Measurements from ENCODE around the gene ZFAND2B. TPM values are rescaled to one million over a fixed set of nuclear protein-coding genes. Genes with fewer than 3 reads are reported as not detected.

The ZFAND2B gene, protein sequence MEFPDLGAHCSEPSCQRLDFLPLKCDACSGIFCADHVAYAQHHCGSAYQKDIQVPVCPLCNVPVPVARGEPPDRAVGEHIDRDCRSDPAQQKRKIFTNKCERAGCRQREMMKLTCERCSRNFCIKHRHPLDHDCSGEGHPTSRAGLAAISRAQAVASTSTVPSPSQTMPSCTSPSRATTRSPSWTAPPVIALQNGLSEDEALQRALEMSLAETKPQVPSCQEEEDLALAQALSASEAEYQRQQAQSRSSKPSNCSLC
- 18.8 and 20.2 TPM in 2 replicates for total RNA-seq

DNA sequence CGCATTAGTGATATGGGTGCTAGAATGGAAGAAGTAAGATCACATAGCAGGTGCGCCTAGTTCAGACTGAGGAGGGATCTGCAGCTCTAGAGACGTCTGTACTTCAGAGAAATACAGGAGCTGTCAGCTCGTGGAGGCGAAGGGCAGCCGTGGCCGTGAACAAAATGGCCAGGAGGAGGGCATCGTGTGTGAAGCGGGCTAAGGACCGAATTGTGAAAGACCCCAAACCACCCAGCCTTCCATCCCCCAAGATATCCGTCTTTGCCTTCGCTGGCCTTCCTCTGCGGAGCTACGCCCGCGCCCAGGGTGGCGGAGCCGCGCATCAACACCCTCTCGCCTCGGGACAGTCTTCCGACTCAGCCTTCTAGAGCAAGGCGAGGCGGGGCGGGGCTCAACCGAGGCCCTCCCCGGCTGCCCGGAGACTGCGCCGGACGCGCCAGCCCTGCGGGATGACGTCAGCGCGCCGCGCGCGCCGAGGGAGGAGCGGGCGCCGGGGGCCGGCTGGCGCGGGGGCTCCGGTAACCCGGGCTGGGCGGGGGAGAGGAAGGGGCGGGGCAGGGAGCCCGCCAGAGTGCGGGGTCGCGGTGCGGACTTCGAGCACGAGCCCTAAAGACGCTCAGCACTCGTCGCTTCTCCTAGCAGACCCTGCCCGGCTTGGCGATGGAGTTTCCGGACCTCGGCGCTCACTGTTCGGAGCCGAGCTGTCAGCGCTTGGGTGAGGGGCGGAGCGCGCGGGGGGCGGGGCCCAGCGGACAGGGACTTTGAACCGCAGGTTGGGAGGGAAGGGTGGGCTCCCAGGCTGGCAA is at the start of gene ZFAND2B:
TSS of gene ZFAND2B (plus strand) at position 455 of the 806 bp plus-strand sequence. CDS start at position 661, 206 bp downstream.
- DNase-seq (ENCODE audit: low read depth, low spot score): peak; percentile 69

DNA sequence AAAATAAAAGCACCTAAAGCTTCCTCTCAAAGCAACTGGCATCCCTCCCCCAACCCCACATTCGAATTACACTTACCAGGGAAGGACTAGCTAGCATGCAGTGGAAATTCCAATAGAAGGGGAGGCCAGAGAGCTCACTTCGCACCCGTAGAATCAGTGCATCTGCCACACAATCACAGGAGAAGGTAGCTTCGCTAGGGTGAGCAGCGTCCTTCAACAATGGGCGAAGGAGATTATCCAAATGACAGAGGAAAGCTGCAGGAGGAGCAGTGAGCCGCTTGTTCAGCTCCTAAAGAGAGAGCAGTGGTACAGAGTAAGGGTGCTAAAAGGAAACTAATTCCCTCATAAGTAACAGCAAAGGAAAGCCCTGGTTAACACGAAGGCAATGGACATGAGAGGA is 49.2 kb upstream of the ZFAND2B start:
- DNase-seq (ENCODE audit: low read depth, low spot score): no peak

DNA sequence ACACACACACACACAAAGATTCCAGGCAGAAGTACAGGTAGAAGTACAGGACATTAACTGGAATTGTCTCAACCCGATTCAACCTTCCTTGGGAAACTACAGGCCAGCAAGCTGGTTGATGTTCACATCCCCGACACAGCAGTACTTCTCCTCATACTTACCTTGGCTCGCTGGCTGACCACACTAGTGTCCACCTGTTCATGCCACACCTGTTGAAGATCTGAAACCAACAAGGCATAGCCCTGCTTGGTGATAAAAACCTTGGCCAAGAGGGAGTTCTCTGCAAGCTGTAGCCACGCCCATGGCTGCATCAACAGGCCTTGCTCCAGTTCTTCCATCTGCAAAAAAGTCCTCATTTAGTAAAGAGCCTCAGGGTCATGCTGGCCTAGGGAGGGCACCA is 48.6 kb upstream of the ZFAND2B start:
- no peak for DNase-seq (ENCODE audit: low read depth, low spot score)

DNA sequence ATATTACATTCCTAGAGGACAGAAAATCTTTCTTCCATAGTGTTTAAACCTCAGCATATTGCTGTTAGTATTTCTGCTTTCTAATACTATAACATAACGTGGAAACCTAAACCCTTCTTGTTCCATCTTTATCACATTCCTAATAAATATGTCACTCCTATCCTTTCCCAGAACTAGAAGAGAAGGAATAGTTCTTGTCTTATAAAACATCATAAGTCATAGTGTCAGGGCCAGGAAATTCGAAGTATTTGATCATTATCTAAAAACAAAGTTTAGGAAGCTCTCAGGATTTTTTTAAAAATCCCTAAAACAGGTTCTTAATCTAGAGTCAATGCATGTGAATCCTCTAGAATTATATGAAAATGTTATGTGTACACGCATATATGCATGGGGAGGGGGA is 48.0 kb upstream of the ZFAND2B start:
- no peak for DNase-seq (ENCODE audit: low read depth, low spot score)

DNA sequence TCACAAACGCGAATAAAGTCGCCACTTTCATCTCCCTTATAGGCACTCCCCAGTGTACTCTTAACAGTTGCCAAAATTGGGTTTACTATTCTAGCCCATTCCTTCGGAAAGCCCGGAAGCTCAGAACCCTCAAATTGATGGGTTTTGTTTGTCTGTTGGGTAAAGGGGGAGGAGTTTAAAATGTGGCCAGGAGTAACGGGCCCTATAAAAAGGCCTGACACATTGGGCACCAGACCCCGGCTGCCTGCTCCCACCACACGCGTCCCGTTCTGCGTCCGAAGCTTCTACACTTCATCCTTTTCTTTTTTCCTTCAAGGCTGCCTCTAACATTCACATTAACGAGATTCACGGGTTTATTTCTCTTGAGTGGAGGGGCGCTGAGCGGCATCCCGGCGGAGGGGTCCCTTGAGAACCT is 46.8 kb upstream of the ZFAND2B start:
- no peak for DNase-seq (ENCODE audit: low read depth, low spot score)

DNA sequence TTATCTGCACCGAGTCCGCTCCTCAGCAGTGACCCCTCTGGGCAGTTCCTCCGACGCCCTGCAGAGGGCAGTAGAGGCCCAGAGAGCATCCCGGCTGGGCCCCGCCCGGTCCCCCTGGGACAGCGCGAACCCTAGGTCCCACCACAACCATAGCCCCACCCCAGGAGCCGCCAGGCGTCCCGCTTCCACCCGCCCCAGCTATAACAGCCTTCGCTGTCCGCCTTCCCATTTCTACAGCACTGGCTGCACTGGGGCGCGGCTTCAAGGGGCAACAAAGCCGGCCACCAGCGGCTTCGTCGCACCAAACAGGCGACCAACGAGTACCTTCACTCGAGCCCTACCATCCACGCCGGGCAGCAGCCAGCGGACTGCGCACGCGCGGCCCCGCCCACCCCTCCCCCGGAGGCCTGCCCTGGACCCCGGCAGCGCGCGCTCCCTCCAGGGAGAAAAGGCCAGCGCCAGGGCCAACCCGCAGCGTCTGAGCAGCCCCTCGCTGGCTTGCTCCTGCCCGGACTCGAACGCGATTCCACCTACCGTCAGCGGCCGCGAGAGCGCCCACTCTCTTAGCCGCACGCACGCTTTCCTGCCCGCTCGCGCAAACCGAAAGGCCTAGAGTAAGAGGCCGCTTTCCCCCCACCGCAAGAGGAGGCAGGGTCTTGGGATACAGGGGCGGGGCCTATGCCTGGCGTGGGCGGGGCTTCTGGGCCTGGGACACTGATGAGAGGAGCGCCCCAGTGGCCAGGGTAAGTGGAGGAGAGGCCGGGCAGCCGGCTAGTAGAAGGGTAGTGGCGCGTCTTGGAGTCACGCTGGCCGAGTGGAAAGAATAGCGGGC is 46.2 kb upstream of the ZFAND2B start, which contains the start of gene NHEJ1:
TSS of gene NHEJ1 (minus strand) at position 630 of the 832 bp plus-strand sequence. CDS start 2,453 bp downstream, outside the sequence.
- DNase-seq (ENCODE audit: low read depth, low spot score): peak; percentile 80

DNA sequence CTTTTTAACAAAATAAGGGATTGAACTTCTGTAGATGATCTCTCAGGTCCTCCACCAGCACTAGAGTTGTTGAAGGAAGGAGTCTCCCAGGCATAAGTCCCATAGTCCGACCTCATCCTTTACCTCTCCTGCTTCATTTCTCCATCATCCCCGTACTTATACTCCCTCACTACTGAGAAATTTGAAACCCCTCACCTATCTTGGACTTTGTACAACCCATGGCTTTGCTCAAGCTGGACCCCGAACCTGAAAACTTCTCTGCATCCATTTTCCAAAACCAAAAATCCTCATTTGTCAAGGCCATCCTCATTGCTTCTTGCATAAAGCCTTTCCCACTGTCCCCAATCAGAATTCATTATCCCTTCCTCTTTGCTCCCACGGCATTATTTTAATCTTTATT is 45.5 kb upstream of the ZFAND2B start:
- DNase-seq (ENCODE audit: low read depth, low spot score): no peak

DNA sequence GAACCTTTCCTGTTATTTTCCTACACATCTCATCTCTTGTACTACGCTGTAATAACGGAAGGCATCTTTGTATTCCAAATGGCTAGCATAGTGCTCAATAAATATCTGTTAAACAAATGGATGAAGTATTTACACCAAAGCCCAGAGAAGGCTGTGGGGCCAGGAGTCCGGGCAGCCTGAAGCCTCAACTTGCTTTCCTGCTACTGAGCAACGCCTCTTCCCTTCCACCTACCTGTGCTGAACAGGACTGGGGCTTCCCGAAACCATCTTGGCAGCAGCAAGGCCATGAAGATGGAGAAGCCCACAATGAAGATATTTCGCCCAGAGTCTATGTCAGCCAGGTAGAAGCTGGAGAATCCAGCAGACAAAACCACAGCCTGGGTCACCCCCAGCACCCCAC is 43.4 kb upstream of the ZFAND2B start:
- DNase-seq (ENCODE audit: low read depth, low spot score): no peak

DNA sequence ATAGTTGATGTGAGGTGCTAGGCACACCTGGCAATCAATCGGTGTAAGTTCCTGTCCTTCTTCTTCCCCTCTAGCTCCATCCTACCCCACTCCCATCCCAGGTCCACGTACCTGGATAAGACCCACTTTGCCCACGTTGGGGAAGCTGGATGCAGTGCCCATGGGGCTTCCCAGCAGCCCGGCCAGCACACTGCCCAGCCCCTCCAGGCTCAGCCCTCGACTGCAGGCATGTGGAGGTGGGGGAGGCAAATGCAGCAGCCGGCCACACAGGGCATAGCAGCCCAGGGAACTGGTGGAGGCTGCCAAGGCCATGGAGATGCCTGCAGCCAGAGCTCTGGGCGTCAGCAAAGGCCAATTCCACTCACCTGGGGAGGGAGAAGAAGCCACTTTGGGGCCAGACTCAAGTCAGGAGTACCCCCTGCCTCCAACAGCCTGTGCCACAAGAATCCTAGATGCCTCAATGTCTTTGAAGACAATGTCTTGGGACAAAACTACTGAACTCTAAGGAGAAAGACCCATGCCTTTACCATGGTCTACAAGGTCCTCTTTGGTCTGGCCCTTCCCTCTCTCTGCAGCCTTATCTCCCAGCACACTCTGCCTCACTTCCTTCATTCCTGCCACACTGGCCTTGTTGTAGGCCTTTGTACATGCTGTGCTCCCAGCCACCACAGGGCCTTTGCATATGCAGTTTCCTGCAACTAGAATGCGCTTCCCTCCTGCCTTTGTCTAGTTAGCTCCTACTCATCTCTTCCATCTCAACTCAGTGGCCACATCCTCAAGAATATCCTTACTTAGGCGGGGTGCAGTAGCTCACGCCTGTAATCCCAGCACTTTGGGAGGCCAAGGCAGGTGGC is 41.3 kb upstream of the ZFAND2B start:
- no peak for DNase-seq (ENCODE audit: low read depth, low spot score)

DNA sequence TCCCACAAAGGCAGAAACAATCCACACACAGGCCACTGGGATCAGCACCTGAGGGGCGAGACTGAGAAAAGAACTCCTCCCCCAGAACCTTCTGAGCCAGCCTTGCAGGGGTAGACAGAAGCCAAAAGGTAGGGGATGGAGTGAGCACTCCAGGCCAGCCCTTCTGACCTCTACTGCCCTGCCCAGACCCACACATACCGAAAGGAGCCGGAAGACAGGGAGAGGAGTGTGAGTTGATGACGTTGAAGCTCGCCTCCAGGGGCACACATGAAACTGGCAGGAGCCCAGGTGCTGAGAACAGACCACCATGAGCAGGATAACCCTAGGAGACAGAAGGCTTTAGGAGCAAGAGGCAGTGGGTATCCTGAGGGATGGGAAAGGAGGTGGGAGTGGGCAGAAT is 38.6 kb upstream of the ZFAND2B start:
- DNase-seq (ENCODE audit: low read depth, low spot score): no peak

DNA sequence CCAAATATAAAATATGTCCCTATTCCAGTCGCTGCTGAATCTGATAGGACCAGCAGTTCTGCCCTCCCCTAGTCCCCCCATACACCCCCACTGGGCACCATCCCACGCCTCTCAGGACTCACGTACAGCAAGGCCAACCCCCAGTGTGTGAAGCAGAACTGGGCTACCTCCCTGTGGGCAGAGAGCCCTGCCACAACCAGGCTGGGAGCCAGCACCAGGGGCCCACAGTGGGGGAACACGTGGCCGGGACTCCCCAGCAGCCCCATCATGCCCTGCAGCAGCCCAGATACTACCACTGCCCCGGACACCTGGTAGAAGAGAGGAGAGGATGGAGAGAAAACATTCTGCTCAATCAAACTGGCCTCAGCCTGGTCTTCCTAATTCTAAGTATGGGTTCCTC is 38.1 kb upstream of the ZFAND2B start:
- no peak for DNase-seq (ENCODE audit: low read depth, low spot score)

DNA sequence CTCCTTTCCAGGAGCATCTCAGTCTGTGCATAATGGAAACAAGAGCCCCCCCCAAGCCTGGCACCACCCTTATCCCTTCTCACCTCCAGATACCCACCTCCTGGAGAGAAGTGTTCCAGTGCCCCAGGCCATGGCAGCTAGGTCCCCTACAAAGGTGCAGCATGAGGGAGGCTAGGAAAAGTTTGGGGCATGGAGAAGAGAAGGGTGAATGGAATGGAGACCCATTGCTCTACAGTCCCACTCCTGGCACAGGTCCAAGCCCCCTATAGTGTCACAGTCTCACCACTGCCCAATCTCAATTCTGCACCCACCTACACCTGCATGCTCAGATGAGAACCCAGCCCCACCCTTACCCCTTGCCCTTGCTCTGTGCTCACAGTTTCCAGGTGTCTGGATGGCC is 37.6 kb upstream of the ZFAND2B start:
- no peak for DNase-seq (ENCODE audit: low read depth, low spot score)

DNA sequence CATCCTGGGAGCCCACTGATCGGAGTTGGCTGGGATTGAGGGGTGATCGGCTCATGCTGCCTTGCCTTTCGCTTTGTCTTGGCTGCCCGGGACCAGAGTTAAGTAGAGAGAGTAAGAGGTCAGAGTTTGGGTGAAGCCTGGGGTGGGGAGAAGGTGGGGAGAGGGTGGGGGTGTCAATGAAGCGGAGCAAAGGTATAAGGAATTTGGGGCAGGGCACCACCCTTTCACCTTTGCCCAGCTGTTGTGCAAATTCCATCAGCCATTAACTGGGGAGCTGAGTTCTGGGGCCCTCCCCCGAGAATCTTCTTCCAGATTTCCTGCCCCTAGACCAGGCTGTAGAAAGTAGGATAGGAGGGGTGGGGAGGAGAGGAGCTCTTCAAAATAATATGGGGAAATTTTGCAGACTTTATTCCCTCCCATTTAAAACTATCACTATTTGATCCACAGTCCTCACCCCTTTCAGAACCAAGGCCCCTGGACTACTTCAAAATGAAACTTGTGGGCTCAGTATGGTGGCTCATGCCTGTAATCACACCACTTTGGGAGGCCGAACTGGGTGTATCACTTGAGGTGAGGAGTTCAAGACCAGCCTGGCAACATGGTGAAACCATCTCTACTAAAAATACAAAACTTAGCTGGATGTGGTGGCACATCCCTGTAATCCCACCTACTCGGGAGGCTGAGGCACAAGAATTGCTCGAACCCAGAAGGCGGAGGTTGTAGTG is 36.5 kb upstream of the ZFAND2B start, which contains the start of gene SLC23A3:
TSS of gene SLC23A3 (minus strand) at position 100 of the 725 bp plus-strand sequence. CDS start at position 55, 45 bp downstream.
- DNase-seq (ENCODE audit: low read depth, low spot score): no peak

DNA sequence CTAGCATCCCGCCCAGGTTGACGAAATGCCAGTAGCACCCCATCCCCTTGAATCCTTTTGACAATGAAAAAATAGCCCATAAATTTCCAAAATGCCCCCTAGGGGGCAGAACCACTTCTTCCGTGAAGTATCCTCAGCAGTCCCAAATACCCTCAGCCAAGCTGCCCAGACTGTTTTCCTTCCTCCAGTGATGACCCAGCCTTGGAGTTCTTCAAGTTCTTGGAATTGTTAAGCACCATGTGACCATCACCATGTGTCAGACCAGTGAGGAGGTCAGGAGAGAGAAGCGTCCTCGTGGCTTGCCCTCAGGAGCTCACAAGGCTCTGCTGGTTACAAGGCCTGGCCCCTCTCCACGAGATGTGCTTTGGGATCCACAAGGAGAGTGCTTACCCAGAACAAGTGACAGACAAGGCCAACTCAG is 35.3 kb upstream of the ZFAND2B start:
- peak; percentile 66 for DNase-seq (ENCODE audit: low read depth, low spot score)

DNA sequence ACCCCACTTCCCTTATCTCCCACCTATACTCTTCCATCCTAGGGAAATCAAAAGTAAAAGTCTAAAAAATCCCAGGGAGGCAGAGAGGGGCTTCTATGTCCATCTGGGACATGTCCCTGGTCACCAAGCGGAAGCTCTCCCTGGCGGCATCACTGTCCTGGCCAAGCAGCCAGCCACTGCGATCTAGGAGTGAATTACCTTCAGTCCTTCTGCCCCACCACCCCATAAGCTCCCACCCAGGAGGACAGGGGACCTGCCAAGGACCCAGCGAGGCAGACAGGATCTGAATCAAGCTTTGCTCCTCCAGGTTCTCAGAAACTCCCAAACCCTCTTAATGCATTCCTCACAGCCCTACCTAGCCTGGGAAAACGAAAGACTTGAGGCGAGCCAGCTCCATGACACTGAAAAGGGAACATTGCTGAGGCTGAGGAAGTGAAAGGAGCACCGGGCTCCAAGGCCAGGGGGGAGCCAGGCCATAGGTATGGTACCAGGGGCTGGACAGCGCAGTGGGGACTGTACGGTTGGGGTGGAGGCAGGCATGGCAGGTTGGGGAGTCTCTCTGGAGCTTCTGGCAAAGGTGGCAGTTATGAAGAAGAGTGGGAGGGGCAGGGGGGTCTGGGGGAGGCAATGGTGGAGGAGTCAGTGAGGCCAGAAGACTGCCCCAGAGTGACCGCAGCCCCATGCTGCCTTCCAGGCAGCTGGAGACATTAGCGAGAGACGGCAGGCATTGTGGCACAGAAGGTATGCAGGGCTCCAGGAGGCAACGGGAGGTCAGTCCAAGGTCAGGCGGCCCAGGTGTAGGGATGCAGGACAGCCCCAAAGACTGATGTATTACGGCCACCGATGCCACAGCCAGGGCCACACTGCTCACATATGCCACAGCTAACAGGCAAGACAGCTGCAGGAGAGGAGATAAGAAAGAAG is 34.1 kb upstream of the ZFAND2B start:
- DNase-seq (ENCODE audit: low read depth, low spot score): no peak

DNA sequence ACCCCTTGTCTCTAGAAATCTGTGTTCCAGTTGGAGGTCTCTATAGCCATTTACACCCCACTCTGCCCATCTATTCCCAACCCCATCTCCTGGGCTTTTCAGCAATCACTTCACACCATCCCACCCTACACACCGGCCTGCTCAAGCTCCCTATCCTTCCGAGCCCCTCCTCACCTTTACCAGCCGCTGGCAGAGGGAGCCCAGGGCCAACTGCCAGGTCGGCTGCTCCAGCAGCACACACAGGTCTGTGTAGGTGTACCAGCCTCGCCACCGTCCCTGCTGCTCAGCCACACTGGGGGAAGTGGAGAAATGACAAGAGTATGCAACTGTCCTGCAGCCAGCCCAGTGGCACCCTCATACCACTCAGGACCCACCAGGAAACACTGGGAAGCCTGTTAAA is 33.4 kb upstream of the ZFAND2B start:
- no peak for DNase-seq (ENCODE audit: low read depth, low spot score)

DNA sequence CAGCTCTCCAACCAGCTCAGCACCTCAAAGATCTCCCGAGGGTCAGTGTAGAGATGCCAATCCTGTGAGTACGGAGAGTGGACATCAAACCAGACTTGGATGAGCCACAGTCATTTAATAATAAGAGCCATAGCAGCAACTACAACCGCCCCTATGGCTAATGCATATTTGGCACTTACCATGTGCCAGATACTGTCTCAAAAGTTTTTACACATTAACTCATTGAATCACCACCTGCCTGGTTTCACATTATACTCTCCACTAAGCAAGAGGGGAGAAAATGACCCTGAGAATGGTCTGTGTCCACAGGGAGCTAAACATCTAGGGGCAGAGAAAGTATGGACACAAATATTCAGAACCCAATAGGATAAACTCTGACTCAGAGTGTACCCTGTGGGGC is 32.4 kb upstream of the ZFAND2B start:
- no peak for DNase-seq (ENCODE audit: low read depth, low spot score)

DNA sequence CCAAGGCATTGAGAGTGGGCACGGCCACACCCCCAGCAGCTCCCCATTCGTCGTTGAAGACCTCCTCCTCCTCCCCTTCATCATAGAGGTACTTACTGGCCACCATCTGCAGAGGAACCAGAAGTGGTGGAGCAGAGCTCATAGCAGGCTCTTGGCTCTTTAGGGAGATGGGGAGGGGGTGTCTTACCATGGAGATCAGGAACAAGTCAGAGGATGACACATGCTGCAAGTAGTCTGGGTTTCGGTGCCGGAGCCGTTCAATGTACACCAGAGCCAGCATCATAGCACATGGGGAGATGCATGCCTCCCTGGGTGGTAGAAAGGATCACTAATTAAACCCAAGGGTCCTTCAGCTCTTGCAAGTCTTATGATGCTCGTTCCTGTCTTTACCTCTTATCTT is 31.8 kb upstream of the ZFAND2B start:
- DNase-seq (ENCODE audit: low read depth, low spot score): no peak

DNA sequence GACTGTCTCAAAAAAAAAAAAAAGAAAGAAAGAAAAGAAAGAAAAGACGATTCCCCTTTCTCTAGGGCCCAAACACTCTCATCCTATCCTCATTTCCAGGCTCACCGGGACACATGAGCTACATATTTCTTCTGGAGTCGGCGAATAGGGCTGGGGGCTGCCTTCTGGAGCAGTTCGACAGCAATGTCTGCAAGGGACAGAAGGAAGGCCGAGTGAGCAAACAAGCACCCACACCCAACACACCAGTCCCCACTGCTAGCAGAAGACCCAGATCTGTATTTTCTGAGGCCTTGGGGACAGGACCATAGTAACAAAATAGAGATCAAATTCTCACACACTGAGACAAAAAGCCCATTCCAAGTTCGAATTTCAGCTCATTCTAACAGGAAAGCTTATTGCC is 31.1 kb upstream of the ZFAND2B start:
- no peak for DNase-seq (ENCODE audit: low read depth, low spot score)
